Glutamatergic neuron (in vitro differentiated cells): ENCODE measurements around the gene KRTAP16-1. TPM values are rescaled to one million over a fixed set of nuclear protein-coding genes. Genes with fewer than 3 reads are reported as not detected.

ENCODE experiments used
- DNase-seq: peaks from one replicate; pipeline ENCODE4 v3.0.0; 2022
- H3K27ac Mint-ChIP-seq: one replicate; pipeline ENCODE4 v1.8.0; 2020; ENCODE audit warnings: mild to moderate bottlenecking, mixed read lengths, inconsistent platforms; ENCODE audit not compliant: unreplicated experiment
- H3K27me3 Mint-ChIP-seq: one replicate; pipeline ENCODE4 v1.8.0; 2020; ENCODE audit warnings: mild to moderate bottlenecking, moderate library complexity, mixed read lengths, inconsistent platforms; ENCODE audit not compliant: unreplicated experiment
- H3K36me3 Mint-ChIP-seq: one replicate; pipeline ENCODE4 v1.8.0; 2020; ENCODE audit warnings: mild to moderate bottlenecking, mixed read lengths, inconsistent platforms; ENCODE audit not compliant: unreplicated experiment
- H3K4me1 Mint-ChIP-seq: one replicate; pipeline ENCODE4 v1.8.0; 2020; ENCODE audit warnings: mild to moderate bottlenecking, low read depth, mixed read lengths, inconsistent platforms; ENCODE audit not compliant: unreplicated experiment
- H3K4me3 Mint-ChIP-seq: one replicate; pipeline ENCODE4 v1.8.0; 2020; ENCODE audit warnings: mild to moderate bottlenecking, mixed read lengths, inconsistent platforms; ENCODE audit not compliant: unreplicated experiment
- H3K9me3 Mint-ChIP-seq: one replicate; pipeline ENCODE4 v1.8.0; 2020; ENCODE audit warnings: mild to moderate bottlenecking, moderate library complexity, mixed read lengths, inconsistent platforms; ENCODE audit not compliant: unreplicated experiment
- CTCF ChIP-seq: fragments of 200-600 bp; sonication (generic); IDR thresholded peaks from one replicate; pipeline ENCODE4 v1.5.0; 2021; ENCODE audit not compliant: partially characterized antibody, unreplicated experiment
- total RNA-seq: library from RNA; stranded (reverse); fragmentation: NEBNext Ultra II Directional; extraction: Animal tissue kit (Norgen Biotek cat#: 25700); gene quantifications from one replicate; pipeline ENCODE4 v1.2.1, GENCODE V29; 2021; ENCODE audit not compliant: unreplicated experiment

The KRTAP16-1 gene
- total RNA-seq, 1 donor from 2014 or later = not detected

- H3K27me3 Mint-ChIP-seq = no peaks in the 10 kb centered on the region
- H3K27ac Mint-ChIP-seq = no peak overlapping the region
- H3K36me3 Mint-ChIP-seq = no peaks in the 10 kb centered on the region
- H3K9me3 Mint-ChIP-seq = peaks cover 1% of the 10 kb centered on the region
- TF ChIP-seq CTCF = no peak
- no peak for DNase-seq
- H3K4me3 Mint-ChIP-seq = no peak overlapping the region
- H3K4me1 Mint-ChIP-seq = no peaks in the 10 kb centered on the region
Measured at GRCh38 chr17:41263212-41263611, 45.9 kb downstream of the KRTAP16-1 start.

GRCh38 chr17:41258406-41258805 lies 50.7 kb downstream of the KRTAP16-1 start:
- Mint-ChIP-seq H3K27me3 (peaks cover 5% of the 10 kb centered on the region), H3K4me1 (peaks cover 6% of the 10 kb centered on the region)

More at GRCh38 chr17:41258406-41258805, 50.7 kb downstream of the KRTAP16-1 start:
- H3K9me3 Mint-ChIP-seq = peaks cover 8% of the 10 kb centered on the region
- TF ChIP-seq CTCF = no peak
- no peak overlapping the region for H3K27ac Mint-ChIP-seq
- no peak overlapping the region for H3K4me3 Mint-ChIP-seq
- no peak for DNase-seq
- H3K36me3 Mint-ChIP-seq = no peaks in the 10 kb centered on the region

Other genes starting within 250 kb of the KRTAP16-1 start
- not detected for gene KRTAP2-3, start 249.2 kb downstream of the KRTAP16-1 start, total RNA-seq
- gene KRTAP2-4, start 243.4 kb downstream of the KRTAP16-1 start, total RNA-seq = not detected
- not detected for gene KRTAP4-7, start 225.2 kb downstream of the KRTAP16-1 start, total RNA-seq
- not detected for gene KRTAP4-8, start 211.2 kb downstream of the KRTAP16-1 start, total RNA-seq
- not detected for gene KRTAP4-16, start 207.1 kb downstream of the KRTAP16-1 start, total RNA-seq
- gene KRTAP4-9, start 203.9 kb downstream of the KRTAP16-1 start, total RNA-seq = not detected
- not detected for gene KRTAP4-11, start 190.9 kb downstream of the KRTAP16-1 start, total RNA-seq
- not detected for gene KRTAP4-12, start 185.1 kb downstream of the KRTAP16-1 start, total RNA-seq
- gene KRTAP4-6, start 168.8 kb downstream of the KRTAP16-1 start, total RNA-seq = not detected
- gene KRTAP4-5, start 159.5 kb downstream of the KRTAP16-1 start, total RNA-seq = not detected
- gene KRTAP4-4, start 148.6 kb downstream of the KRTAP16-1 start, total RNA-seq = not detected
- gene KRTAP4-3, start 141.1 kb downstream of the KRTAP16-1 start, total RNA-seq = not detected
- gene KRTAP4-2, start 131.1 kb downstream of the KRTAP16-1 start, total RNA-seq = not detected
- not detected for gene KRTAP4-1, start 124.4 kb downstream of the KRTAP16-1 start, total RNA-seq
- gene KRTAP9-1, start 119.4 kb downstream of the KRTAP16-1 start, total RNA-seq = not detected
- not detected for gene KRTAP9-2, start 82.7 kb downstream of the KRTAP16-1 start, total RNA-seq
- gene KRTAP9-3, start 76.9 kb downstream of the KRTAP16-1 start, total RNA-seq = not detected
- gene KRTAP9-8, start 71.3 kb downstream of the KRTAP16-1 start, total RNA-seq = not detected
- not detected for gene KRTAP9-4, start 59.6 kb downstream of the KRTAP16-1 start, total RNA-seq
- not detected for gene KRTAP9-9, start 53.9 kb downstream of the KRTAP16-1 start, total RNA-seq
- not detected for gene KRTAP9-6, start 43.9 kb downstream of the KRTAP16-1 start, total RNA-seq
- not detected for gene KRTAP9-7, start 33.6 kb downstream of the KRTAP16-1 start, total RNA-seq
- not detected for gene KRTAP29-1, start 6.5 kb downstream of the KRTAP16-1 start, total RNA-seq
- not detected for gene KRTAP17-1, start 6.4 kb upstream of the KRTAP16-1 start, total RNA-seq
- gene KRT33A, start 41.5 kb upstream of the KRTAP16-1 start, total RNA-seq = not detected
- 0.61 TPM for gene KRT33B, start 60.5 kb upstream of the KRTAP16-1 start, total RNA-seq
- not detected for gene KRT34, start 73.0 kb upstream of the KRTAP16-1 start, total RNA-seq
- not detected for gene KRT31, start 88.3 kb upstream of the KRTAP16-1 start, total RNA-seq
- gene KRT37, start 115.3 kb upstream of the KRTAP16-1 start, total RNA-seq = not detected
- not detected for gene KRT38, start 131.7 kb upstream of the KRTAP16-1 start, total RNA-seq
- not detected for gene KRT32, start 158.1 kb upstream of the KRTAP16-1 start, total RNA-seq
- gene KRT35, start 171.8 kb upstream of the KRTAP16-1 start, total RNA-seq = not detected
- not detected for gene KRT36, start 180.6 kb upstream of the KRTAP16-1 start, total RNA-seq
- not detected for gene KRT13, start 196.3 kb upstream of the KRTAP16-1 start, total RNA-seq
- gene KRT15, start 209.6 kb upstream of the KRTAP16-1 start, total RNA-seq = not detected
- 0.69 TPM for gene KRT19, start 219.0 kb upstream of the KRTAP16-1 start, total RNA-seq